Suppressor macrophage treated with lipopolysaccharide for 4 hours (primary cell): ENCODE data around the gene PAH.

Experiments
- DNase-seq: peaks from one replicate; pipeline ENCODE4 v3.0.0-alpha.2; 2020

The PAH gene

GRCh38 chr12:102917026-102917787 is at the start of gene PAH:
TSS of gene PAH (minus strand) at chr12:102917244. CDS start at chr12:102917130, 114 bp downstream.
- no peak for DNase-seq

GRCh38 chr12:102966200-102966863 is 49.3 kb upstream of the PAH start:
- DNase-seq: no peak

GRCh38 chr12:102965281-102966155 is 48.5 kb upstream of the PAH start:
- no peak for DNase-seq

DNA sequence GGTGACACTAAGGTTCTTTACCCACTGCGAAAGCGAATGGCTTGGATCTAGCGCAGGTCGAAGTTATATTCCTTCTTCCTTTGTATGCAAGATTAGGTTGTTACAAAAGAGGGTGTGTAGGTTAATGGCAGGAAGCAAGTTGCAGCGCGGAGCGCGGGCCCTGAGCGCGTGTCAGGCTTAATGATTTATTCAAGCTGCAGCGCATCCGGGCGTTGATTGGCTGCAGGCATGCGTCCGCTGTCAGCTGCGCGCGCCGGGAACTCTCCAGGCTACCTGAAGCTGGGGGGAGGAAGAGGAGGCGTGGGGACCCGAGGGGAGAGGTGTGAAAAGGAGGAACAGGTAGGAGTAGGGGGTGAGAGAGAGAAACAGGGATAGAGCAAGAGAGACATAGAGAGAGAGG is 47.8 kb upstream of the PAH start:
- no peak for DNase-seq

GRCh38 chr12:102963796-102964195 is 46.8 kb upstream of the PAH start:
- no peak for DNase-seq

DNA sequence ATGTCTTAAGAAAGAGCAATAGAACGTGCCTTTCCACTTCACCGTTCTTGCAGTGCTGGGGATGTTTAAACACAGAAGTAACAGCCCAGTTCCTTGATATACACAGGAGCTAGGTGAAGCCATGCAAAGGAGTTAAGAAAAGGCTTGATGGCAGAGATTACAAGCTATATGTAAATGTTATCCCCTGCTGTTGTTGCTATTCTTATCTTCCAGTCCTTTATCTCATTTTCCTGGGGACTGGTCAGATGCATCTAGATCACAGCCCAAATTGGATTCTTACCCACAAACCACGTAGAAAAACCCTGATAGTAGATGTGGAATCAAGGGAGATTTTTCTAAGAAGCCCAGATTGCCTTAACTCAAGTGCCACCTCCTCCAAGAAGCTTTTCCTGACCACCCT is 45.9 kb upstream of the PAH start:
- no peak for DNase-seq

DNA sequence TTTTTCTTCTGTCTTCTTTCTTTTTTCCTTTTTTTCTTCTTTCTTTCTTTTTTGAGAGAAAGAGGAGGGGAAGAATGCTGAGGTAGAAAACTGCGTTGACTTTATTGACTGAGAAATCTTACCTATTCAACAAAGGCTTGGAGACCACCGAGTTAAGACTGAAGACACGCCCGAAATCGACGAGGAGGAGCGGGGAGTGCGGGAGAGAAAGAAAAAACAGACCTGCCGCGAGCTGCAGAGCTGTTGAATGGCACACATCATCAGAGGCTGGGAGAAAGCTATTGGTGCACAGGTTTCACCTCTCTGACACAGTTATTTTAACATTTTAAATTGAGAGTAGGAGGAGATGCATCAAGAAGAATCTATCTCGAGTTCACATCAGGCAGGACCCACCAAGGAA is 45.5 kb upstream of the PAH start:
- no peak for DNase-seq

DNA sequence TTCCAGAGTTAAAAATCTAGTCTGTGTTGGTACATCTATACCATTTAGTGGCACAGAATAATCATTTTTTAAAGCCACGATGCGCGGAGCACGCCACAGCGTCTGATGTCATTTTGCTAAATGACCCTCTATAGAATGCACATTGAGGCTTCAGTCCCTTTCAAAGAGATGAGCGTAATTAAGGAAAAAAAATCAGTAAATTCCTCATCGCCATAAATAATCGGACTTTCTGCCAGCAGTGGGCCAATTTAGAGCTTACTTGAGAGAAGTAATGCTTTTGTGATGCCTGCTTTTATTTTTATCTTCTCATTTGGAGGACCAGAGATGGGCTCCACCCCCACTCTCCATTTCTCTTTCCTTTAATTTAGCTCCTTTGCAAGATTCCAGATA is 44.4 kb upstream of the PAH start:
- no peak for DNase-seq

GRCh38 chr12:102960766-102961465 is 43.9 kb upstream of the PAH start:
- no peak for DNase-seq

DNA sequence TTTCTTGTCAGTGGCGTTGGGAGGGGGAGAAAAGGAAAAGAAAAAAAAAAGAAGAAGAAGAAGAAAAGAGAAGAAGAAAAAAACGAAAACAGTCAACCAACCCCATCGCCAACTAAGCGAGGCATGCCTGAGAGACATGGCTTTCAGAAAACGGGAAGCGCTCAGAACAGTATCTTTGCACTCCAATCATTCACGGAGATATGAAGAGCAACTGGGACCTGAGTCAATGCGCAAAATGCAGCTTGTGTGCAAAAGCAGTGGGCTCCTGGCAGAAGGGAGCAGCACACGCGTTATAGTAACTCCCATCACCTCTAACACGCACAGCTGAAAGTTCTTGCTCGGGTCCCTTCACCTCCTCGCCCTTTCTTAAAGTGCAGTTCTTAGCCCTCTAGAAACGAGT is 42.3 kb upstream of the PAH start:
- no peak for DNase-seq

DNA sequence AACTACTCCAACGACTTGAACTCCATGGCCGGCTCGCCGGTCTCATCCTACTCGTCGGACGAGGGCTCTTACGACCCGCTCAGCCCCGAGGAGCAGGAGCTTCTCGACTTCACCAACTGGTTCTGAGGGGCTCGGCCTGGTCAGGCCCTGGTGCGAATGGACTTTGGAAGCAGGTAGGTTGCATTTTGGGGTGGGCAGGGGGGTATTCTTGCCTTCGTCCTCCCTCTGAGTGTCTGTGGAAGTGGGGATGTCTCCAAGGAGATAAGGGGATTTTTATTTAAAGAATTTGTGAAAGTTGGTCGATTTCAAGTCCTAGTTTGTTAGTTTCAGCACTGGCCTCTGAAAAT is 41.8 kb upstream of the PAH start:
- no peak for DNase-seq

DNA sequence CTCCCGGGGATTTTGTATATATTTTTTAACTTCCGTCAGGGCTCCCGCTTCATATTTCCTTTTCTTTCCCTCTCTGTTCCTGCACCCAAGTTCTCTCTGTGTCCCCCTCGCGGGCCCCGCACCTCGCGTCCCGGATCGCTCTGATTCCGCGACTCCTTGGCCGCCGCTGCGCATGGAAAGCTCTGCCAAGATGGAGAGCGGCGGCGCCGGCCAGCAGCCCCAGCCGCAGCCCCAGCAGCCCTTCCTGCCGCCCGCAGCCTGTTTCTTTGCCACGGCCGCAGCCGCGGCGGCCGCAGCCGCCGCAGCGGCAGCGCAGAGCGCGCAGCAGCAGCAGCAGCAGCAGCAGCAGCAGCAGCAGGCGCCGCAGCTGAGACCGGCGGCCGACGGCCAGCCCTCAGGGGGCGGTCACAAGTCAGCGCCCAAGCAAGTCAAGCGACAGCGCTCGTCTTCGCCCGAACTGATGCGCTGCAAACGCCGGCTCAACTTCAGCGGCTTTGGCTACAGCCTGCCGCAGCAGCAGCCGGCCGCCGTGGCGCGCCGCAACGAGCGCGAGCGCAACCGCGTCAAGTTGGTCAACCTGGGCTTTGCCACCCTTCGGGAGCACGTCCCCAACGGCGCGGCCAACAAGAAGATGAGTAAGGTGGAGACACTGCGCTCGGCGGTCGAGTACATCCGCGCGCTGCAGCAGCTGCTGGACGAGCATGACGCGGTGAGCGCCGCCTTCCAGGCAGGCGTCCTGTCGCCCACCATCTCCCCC is 41.2 kb upstream of the PAH start:
- no peak for DNase-seq

- no peak for DNase-seq
Measured at GRCh38 chr12:102957339-102958050, 40.5 kb upstream of the PAH start, which contains the start of gene ASCL1. TSS of gene ASCL1 (plus strand) at chr12:102957674. CDS start at chr12:102958245, 571 bp downstream.

- DNase-seq: no peak
Measured at GRCh38 chr12:102956738-102957327, 39.8 kb upstream of the PAH start.

GRCh38 chr12:102955926-102956737 is 39.1 kb upstream of the PAH start:
- no peak for DNase-seq

DNA sequence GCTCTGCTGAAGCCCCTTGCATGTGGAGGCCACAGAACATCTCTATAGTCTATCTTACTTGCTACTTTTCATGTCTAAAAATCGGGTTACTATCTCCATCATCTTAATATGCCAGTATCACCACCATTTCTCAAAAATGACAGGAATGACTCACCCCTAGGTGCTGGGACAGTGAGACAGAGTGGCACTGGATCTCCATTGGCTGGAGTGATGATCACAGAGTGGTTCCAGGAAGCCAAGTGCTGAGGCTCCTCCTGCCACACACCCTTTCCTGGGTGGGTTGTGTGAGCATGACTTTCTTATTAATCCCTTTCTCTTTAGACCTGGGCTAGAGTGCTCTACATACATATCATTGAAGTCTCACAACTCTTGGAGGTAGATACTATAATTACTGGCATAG is 37.1 kb upstream of the PAH start:
- DNase-seq: no peak

DNA sequence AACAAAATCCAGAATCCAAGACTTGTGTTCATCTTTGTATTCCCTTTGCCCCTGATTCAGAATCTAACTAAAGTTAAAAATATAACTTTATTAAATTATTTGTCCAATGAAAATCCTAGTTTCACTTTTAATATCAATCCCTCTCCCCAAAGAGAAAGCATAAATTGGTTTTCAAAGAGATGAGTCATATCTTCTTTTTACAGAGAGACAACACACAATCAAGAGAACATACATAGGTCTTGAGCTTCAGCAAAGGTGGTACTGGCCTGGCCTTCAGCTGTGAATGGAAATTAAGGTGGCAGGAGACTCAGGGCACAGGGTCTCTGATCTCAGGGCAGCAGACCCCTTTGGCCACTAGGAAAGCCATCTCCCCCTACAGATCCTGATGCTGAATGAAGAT is 36.2 kb upstream of the PAH start:
- DNase-seq: no peak

- no peak for DNase-seq
Measured at GRCh38 chr12:102951841-102952240, 34.8 kb upstream of the PAH start.

GRCh38 chr12:102950950-102951619 is 34.0 kb upstream of the PAH start:
- DNase-seq: no peak
